GM21390 (cell line): ENCODE measurements around the gene FAM193A.
"Not testable (repeated sequence)": the region's sequence is repeated elsewhere in the genome, so short reads cannot be mapped to it uniquely, and the experiment has no call there.

Source experiments
- ATAC-seq: cut with Tn5 transposase; IDR thresholded peaks from one replicate; pipeline ENCODE4 v1.9.1; 2021; ENCODE audit not compliant: unreplicated experiment

Gene FAM193A

DNA sequence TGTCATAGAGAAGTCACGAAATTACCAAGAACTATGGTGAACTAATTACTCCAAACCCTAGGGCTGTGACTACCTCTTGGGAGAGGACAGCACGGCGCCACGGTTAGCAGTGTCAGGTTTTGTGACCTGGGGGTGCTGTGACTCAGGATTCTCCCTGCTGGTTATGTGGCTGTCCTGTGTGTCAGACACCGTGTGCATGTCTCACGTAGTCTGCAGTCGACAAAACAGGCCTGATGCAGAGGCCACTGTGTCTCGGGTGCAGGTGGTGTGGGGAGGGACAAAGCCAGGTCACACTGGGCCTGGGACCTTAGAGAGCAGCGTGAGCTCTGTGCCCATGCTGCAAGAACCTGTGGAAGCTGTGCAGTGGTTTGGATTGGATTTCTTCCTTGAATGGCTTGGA lies 185.6 kb downstream of the FAM193A start:
- no peak for ATAC-seq

DNA sequence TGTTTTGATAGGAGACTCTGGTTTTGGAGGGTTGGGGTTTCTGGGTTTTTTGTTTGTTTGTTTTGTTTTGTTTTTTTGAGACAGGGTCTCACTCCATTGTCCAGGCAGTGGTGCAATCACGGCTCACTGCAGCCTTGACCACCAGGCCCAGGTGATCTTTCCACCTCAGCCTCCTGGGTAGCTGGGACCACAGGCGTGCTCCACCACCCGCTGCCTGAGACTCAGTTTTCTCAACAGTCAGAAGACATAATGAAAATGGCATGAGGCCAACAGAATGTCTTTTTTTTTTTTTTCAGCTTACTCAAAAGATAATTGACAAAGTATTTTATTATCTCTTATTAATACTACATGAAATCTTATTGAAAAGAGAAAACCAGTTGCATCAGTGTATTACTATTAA lies 187.3 kb downstream of the FAM193A start:
- ATAC-seq: no peak

DNA sequence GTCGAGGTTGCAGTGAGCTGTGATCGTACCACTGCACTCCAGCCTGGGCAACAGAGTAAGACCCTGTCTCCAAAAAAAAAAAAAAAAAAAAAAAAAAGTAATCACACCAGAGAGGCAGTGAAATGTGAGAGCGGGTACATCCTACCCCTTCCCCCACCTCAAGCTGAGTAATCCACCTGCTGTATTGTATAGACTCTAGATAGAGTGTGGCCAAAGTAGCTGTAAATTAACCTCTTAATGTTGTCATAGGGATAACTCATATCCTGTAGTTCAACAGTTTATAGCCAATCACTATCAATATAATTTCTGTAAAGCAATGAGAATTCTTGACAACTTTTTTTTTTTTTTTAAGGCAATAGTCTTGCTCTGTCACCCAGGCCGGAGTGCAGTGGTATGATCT lies 188.9 kb downstream of the FAM193A start:
- no peak for ATAC-seq

DNA sequence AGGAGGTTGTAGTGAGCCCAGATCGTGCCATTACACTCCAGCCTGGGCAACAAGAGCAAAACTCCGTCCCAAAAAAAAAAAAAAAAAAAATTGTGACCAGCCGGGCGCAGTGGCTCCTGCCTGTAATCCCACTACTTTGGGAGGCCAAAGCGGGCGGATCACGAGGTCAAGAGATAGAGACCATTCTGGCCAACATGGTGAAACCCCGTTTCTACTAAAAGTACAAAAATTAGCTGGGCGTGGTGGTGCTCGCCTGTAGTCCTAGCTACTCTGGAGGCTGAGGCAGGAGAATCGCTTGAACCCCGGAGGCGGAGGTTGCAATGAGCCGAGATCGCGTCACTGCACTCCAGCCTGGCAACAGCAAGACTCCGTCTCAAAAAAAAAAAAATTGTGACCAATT lies 190.4 kb downstream of the FAM193A start:
- ATAC-seq: not testable (repeated sequence)

DNA sequence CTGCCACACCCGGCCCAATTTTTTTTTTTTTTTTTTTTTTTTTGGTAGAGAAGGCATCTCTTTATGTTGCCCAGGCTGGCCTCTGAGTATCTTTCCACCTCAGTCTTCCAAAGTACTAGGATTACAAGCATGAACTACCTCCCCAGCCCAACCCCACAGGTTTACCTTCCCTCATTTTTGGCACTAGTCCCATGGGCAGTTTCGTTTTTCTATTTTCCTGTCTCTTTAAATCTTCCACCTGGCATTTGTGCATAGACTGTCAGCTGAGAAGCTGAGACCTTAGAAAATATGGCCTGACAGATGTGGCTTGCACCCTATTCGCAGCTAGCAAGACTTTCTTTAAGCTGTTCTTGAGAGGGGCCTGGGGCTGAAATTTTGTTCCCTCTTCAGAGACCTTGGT lies 191.8 kb downstream of the FAM193A start:
- ATAC-seq: no peak

DNA sequence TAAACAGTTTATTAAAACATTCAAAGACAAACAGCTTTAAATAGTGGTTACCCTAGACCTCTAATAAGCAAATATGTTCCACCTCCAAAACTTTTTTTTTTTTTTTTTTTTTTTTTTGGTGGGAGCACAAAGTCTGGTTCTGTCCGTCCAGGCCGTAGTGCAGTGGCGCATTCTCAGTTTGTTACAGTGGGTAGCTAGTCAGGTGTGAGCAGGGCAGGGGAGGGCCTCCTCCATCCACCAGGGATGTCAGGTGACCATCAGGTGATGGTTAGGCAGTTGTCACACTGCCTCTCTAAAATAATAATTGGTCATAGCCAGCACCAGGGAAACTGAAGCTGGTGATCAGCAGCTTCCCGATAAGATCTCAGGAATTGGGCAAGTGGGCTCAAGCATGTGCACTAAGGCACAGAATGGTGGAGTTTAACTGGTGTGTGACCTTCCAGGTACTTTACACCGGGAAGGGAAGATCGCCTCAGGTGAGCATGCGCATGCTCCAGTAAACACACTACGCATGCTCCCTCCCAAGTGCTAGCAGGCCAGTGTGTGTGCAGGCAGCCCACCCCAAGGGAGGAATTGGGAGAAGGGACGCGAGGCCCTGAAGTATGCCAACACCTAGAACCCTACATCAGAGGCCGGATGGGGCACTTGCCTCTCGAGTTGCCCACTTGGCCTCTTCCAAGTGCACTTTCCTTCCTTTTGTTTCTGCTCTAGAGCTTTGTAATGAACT lies 192.5 kb downstream of the FAM193A start:
- no peak for ATAC-seq

DNA sequence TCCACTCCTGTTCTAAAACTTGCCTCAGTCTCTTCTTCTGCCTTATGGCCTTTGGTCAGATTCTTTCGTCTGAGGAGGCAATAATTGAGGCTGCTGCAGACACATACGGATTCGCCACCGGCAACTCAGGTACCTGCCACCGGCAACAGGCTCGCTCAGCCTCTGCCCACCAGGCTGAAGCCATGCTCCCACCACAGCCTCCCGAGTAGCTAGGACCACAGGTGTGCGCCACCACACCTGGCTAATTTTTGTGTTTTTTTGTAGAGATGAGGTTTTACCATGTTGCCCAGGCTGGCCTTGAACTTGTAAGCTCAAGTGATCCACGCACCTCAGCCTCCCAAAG lies 193.1 kb downstream of the FAM193A start:
- ATAC-seq: no peak

DNA sequence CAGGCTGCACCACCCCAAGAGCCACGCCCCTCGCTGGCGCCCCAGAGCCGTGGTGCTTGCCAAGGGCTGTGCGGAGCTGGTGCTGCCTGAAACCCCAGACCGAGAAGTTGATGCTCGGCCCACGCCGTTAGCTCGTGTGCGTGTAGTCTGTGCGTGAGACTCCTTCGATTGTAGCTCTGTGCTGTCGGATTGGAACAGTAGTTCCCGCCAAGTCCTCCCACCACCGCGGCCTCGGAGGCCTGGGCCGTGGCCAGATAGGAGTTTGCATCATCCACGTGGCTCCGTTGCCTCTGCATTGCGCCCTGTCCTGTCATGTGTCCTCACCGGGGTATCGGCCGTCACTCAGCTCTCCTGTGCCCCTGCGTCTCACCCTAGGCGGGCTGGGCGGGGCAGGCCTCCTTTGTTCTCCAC lies 195.5 kb downstream of the FAM193A start:
- ATAC-seq: no peak

DNA sequence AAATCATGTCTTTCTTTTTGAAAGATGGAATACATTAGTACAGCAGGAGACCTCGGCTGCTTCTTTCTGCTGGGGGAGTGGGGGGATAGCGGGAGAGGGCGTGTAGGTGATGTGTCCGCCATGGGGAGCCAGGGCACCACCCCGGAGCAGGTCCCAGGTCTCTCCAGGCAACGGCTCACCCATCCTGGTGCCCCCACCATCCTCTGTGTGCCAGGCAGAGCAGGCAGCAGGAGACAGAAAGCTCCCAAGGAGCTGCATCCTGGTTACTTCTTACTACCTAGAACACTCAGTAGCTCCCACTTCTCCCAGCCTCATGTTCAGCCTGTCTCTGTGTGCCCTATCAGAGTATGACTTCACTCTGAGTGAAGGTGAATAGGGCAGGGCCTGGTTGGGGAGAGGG lies 196.1 kb downstream of the FAM193A start:
- ATAC-seq: no peak

DNA sequence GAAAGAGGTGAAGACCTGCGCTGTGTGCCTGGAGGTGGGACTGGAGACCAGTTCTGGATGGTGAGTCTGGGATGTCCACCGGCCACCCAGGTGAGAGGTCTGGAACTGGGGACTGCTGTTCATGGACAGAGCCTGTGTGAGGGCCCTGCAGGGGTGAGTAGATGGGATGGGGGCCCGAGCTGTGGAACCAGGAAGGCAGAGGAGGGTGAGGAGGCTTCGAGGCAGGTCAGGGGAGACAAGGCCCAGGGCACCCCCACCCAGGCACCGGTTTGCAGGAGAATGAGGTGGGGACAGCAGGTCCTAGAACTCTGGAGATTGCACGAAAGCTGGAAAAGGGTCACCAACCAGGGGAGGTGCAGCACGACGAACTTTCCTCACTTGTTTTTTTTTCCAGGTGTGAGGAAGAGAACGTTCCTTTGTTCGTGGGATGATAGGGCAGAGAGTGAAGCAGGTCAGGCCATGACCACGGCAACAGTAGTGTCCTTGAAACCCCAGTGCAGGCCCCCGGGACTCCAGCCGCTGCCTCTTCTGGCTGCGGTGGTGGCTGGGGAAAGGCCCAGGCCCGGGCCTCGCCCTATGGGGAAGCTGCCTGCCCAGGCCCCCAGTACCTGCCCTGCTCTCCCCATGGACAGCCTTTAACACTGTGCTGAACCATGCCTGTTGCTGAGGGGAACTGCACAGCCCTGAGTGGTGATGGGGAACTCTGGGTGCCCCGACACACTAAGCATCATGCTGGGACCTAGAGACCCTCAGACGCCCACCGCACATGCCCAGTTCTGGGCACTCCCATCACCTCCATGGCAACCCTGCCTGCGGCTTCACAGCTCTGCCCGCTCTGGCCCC lies 196.8 kb downstream of the FAM193A start:
- no peak for ATAC-seq

DNA sequence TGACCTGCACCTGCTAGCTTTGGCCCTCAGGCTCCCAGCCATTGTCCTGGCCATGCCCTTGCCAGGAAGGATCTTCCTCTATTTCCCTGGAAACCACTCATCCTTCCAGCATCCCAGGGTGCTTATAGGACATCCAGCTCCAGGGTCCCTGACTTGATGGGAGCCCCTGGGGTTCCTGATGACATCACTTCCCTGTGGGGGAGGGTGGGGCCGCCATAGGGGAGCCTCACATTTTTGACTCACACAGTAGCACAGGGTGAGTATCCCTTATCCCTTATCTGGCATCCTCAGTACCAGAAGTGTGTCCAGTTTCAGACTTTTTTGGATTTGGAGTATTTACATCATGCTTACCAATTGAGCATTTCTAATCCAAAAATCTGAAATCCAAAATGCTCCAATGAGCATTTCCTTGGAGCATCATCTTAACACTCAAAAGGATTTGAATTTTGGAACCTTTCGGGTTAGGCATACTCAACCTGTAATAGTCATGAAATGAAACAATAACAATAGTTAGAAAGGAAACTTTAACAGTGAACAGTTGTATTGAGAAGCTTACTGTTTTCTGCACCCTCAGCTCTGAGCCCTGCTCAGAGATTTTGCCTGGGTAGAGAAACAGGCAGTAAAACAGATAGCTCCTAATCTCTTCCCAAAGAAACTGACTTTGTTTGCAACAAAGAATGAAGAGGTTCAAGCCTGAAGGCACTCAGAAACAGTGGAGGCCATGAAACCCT lies 197.6 kb downstream of the FAM193A start:
- ATAC-seq: no peak

DNA sequence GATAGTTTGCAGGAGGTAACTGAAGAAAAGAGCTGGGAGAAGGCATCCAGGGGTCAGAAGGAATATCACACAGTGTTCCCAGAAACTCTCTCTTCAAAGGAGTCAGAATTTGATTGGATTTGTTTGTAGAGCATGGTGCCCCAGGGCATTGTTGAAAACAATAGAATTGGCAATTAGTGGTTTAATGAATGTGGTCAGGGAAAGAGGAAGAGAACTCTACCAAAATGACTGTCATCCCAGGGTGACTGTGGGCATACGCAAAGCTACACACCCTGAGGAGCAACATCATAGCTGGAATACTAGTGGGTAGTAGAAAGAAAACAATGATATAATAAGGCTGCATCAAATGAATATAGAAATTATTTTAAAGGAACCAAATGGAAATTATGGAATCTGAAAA lies 198.2 kb downstream of the FAM193A start:
- ATAC-seq: no peak

DNA sequence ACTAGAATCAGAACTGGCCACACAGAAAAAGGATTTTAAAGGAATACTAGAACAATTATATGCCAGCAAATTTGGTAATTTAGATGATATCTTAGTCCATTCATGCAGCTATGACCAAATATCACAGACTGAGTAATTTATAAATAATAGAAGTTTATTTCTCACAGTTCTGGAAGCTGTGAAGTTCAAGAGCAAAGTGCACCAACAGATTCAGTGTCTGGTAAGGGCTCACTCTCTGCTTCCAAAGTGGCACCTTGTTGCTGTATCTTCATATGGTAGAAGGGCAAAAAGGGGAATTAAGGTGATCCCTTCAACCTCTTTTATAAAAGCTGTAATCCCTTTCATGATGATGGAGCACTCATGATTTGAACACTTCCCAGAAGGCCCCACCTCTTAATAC lies 199.4 kb downstream of the FAM193A start:
- ATAC-seq: no peak

DNA sequence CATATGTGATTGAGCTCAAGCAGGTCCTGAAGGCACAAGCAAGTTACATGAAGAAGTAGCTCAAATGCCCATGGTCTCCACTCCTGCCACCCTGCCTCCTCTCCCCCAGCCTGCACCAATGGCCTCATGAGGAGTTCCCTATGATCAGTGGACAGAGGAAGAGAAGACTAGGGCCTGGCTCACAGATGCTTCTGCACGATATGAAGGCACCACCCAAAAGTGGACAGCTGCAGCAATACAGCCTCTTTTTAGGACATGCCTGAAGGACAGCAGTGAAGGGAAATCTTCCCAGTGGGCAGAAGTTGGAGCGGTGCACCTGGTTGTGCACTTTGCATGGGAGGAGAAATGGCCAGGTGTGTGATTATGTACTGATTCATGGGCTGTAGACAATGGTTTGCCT lies 201.8 kb downstream of the FAM193A start:
- not testable (repeated sequence) for ATAC-seq

DNA sequence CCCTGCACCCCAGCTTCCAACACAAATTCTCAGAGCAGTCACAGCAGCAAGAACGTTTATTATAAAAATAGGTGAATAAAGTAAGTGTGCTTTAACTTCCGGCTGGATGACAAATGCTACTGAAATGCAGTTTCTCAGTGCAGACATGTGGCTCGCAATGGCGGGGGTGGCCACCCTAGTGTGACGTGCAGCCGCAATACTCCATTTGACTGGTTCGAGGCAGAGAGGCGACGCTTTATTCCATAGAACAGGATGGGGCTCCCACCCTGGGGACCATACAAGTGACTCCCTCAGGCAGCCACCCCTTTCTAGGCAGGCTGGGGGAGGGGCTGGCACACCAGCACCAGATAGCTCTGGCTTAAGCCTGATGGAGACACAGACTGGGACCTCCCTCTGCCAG lies 205.2 kb downstream of the FAM193A start:
- ATAC-seq: no peak

DNA sequence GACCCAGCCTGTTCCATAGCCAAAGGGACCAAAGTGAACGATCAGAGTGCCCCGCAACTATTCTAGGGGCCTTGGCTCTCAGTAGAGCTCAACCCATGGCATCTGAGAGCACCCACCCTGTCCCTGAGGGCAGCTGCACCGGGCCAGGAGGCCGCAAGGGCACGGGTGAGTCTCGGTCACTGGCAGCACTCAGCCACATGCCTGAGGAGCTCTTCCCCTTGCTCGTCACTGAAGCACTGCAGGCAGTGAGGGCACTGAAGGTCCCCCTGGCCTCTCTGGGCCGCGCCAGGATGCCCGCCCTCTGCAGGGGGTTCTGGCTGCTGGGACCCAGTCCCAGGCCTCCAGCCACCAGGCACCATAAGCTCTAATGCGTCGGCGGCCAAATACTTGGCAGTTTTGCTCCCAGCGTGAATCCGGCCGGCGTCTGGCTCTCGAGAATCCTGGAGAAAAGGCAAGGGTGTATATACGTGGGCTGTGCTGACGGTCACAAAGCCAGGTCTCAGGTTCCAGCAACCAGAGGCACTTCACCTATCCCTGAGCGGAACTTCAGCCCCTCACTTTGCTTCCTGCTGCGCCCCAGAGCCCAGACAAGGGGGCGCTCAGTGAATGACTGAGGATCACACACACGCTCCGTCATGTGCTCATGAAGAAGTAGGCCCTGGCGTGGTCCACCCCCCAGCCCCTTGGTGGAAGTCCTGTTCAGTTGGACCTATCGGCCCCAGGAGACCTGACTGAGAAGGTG lies 205.8 kb downstream of the FAM193A start:
- ATAC-seq: no peak

DNA sequence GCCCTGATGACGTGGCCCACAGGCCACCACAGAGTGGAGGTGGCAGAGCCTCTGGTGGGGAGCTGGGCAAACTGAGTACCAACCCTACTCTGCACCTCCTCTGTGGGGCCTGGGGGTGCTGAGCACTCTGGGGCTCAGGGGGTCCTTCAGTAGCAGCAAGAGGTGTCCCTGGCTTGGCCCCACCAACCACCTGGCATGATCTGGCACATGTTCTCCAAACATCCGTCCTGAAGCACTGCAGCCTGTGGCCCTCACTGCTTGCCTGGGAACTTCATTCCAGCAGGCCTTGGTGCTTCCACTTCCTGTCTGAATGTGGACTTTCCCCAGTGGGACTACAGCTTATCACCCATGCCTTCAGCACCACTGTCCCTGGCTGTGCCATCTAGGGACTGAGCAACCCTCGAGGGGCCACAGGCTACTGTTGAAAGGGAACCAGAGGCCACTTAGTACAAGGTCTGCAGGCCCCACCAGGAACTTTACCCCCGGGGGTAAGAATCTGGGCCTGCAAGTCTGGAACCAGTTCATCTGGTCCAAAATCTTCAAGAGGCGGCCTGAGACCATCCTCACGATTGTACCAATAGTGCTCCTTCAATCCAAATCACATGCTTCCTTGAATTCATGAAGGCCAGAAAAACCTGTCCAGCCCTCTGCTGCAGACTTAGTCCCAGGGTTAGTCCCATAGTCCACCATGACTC lies 206.5 kb downstream of the FAM193A start:
- ATAC-seq: no peak

DNA sequence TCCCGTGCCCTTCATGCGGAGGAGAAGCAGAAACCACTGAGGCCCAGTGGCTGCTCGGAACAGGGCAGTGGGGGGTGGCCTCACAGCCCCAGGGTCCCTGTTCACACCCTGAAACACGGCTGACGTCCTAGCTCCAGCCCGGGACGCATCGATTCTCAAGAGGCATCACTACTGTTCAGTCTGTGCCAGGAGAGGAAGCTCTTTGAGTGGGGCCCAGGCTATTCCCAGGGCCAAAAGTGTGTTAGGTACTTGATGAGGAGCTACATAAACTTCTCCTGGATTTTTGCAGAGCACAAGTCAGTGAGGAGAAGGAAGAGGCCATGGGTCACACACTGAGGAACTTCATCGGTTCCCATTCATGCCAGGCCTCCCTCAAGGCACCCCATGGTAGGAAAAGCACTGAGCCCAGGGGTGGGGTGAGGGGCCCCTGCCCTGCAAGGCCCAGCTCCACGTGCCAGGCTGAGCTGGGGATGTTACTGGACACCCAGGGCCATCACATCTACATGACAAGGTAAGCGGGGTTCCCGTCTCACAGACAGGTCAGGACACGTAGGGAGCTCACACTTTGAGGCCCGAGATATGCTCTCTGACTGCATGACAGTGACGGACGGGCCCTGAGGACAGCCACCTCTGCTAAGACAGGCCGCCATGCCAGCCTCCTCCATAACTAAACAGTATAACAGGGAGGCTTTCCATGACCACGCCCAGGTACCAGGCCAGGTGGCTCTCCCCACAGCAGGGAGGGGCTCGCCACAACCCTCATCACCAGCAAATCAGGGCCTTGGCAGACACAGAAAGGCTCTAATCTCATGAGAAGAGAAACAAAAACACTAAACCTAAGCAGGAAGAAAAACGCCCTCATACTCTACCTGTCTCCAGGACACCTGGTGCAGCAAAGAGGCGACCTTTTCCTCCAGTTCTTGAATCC lies 207.3 kb downstream of the FAM193A start:
- no peak for ATAC-seq

DNA sequence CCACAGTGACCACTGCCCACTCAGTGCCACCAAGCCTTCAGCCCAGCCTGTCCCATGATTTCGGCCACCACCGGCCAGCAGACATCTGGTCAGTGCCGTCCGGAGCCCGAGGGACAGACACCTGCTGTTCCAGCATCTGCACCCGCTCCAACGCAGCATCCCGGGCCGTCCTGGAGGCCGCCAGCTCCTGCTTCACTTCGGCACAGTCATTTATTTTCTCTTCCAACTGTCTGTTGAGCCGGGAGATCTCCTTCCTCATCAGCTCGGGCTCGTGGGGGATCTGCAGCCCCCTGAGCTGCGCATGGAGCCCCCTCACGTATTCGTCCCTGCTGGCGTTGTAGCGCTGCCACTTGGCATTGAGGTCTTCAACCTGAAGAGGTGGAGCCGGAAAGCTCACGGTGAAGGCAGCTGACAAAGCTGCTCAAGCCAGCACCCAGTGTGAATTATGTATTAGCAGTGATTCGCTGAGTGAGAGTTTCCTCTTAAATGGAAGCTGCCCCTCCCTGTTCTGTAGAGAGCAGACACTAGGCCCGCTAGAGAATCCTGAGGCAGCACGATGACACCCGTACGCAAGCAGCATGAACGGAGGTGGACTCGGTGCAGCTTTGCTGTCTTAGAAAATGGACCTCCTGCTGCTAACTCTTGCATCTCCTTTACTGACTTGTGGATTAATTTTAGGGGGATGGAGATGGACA lies 208.3 kb downstream of the FAM193A start:
- ATAC-seq: no peak
